WTC11 (cell line): ENCODE data around the gene COL3A1.

Experiments
- ARID4B ChIP-seq: sonication (generic); formaldehyde crosslinking; IDR thresholded peaks from 2 replicates; pipeline ENCODE4 v1.8.0; 2023; ENCODE audit warnings: missing genetic modification reagents, mild to moderate bottlenecking, borderline replicate concordance
- CREB1 ChIP-seq: sonication (generic); formaldehyde crosslinking; IDR thresholded peaks from 2 replicates; pipeline ENCODE4 v1.8.0; 2023; ENCODE audit warnings: mild to moderate bottlenecking, missing genetic modification reagents
- CTCF ChIP-seq: fragments of 200-600 bp; IDR thresholded peaks from 2 replicates; pipeline ENCODE4 v1.8.0; 2022; ENCODE audit warnings: antibody characterized with exemption
- E2F1 ChIP-seq: sonication (generic); formaldehyde crosslinking; IDR thresholded peaks from 2 replicates; pipeline ENCODE4 v1.8.0; 2022; ENCODE audit warnings: mild to moderate bottlenecking, missing genetic modification reagents
- E2F4 ChIP-seq: sonication (generic); formaldehyde crosslinking; IDR thresholded peaks from 2 replicates; pipeline ENCODE4 v1.8.1; 2022; ENCODE audit warnings: low read depth, mild to moderate bottlenecking, moderate library complexity, missing genetic modification reagents, borderline replicate concordance
- ELF4 ChIP-seq: sonication (generic); formaldehyde crosslinking; IDR thresholded peaks from 2 replicates; pipeline ENCODE4 v1.8.1; 2022; ENCODE audit warnings: low read depth, mild to moderate bottlenecking, moderate library complexity, missing genetic modification reagents
- IRF1 ChIP-seq: sonication (generic); formaldehyde crosslinking; IDR thresholded peaks from 2 replicates; pipeline ENCODE4 v1.8.0; 2023; ENCODE audit warnings: missing genetic modification reagents
- IRF2 ChIP-seq: sonication (generic); formaldehyde crosslinking; IDR thresholded peaks from 2 replicates; pipeline ENCODE4 v1.8.0; 2022; ENCODE audit warnings: low read depth, missing genetic modification reagents, borderline replicate concordance
- KAT7 ChIP-seq: sonication (generic); formaldehyde crosslinking; IDR thresholded peaks from 2 replicates; pipeline ENCODE4 v1.8.1; 2023; ENCODE audit warnings: missing genetic modification reagents, mild to moderate bottlenecking, borderline replicate concordance
- MAX ChIP-seq: sonication (generic); formaldehyde crosslinking; IDR thresholded peaks from 2 replicates; pipeline ENCODE4 v1.8.0; 2022; ENCODE audit warnings: mild to moderate bottlenecking, missing genetic modification reagents
- NFYB ChIP-seq: sonication (generic); formaldehyde crosslinking; conservative IDR thresholded peaks from 2 replicates; pipeline ENCODE4 v1.8.0; 2022; ENCODE audit warnings: low read depth, missing genetic modification reagents
- USF2 ChIP-seq: sonication (generic); formaldehyde crosslinking; IDR thresholded peaks from 2 replicates; pipeline ENCODE4 v1.8.1; 2023; ENCODE audit warnings: mild to moderate bottlenecking, missing genetic modification reagents, moderate library complexity
- ZNF263 ChIP-seq: sonication (generic); formaldehyde crosslinking; IDR thresholded peaks from 2 replicates; pipeline ENCODE4 v1.8.1; 2022; ENCODE audit warnings: low read depth, mild to moderate bottlenecking, moderate library complexity, missing genetic modification reagents

- TF ChIP-seq E2F4 (no peak), CTCF (no peak), ZNF263 (CRISPR knock-in tag) (no peak), E2F1 (CRISPR knock-in tag) (no peak), MAX (CRISPR knock-in tag) (no peak), CREB1 (CRISPR knock-in tag) (no peak), ELF4 (CRISPR knock-in tag) (no peak), IRF2 (no peak), KAT7 (no peak), IRF1 (CRISPR knock-in tag) (no peak), NFYB (no peak), USF2 (no peak), ARID4B (CRISPR knock-in tag) (no peak)
Measured at GRCh38 chr2:189016311-189016861, 42.2 kb downstream of the COL3A1 start.
